Stimulated activated CD8-positive, alpha-beta memory T cell treated with anti-CD3 and anti-CD28 coated beads, Interleukin-4, amount 100 ng/mL, for 4 hours (primary cell): ENCODE measurements around the gene ENOX1.

ENCODE experiments used
- DNase-seq, 2 donors: peaks; one replicate each; pipeline ENCODE4 v3.0.0-alpha.2; 2020; ENCODE audit warnings: low read depth in 2 of 2, low spot score in 1 of 2

The ENOX1 gene

GRCh38 chr13:43492745-43493144 is 294.0 kb downstream of the ENOX1 start:
- no peak for DNase-seq

GRCh38 chr13:43492311-43492710 is 294.5 kb downstream of the ENOX1 start:
- DNase-seq, result no peak

- no peak for DNase-seq
These were observed 297.5 kb downstream of the ENOX1 start for GRCh38 chr13:43489233-43489632.

- no peak for DNase-seq
These were observed 298.9 kb downstream of the ENOX1 start for GRCh38 chr13:43487885-43488284.

- DNase-seq, result no peak
These were observed 299.3 kb downstream of the ENOX1 start for GRCh38 chr13:43487461-43487860.

GRCh38 chr13:43484432-43485225 is 302.1 kb downstream of the ENOX1 start:
- no peak for DNase-seq

- no peak for DNase-seq
These were observed 302.8 kb downstream of the ENOX1 start for GRCh38 chr13:43483930-43484329.

- DNase-seq, result no peak
These were observed 304.1 kb downstream of the ENOX1 start for GRCh38 chr13:43482641-43483040.

- DNase-seq, result no peak
These were observed 304.7 kb downstream of the ENOX1 start for GRCh38 chr13:43482026-43482425.

GRCh38 chr13:43478902-43479301 is 307.9 kb downstream of the ENOX1 start:
- DNase-seq, result no peak

GRCh38 chr13:43478211-43478610 is 308.6 kb downstream of the ENOX1 start:
- no peak for DNase-seq

- DNase-seq, result no peak
These were observed 311.6 kb downstream of the ENOX1 start for GRCh38 chr13:43475140-43475539.

GRCh38 chr13:43473437-43473836 is 313.3 kb downstream of the ENOX1 start:
- DNase-seq, result no peak

- DNase-seq, result no peak
These were observed 313.8 kb downstream of the ENOX1 start for GRCh38 chr13:43472980-43473379.

- DNase-seq, result no peak
These were observed 314.4 kb downstream of the ENOX1 start for GRCh38 chr13:43472339-43472738.

- DNase-seq, result no peak
These were observed 316.2 kb downstream of the ENOX1 start for GRCh38 chr13:43470610-43471009.

- DNase-seq, result no peak
These were observed 317.0 kb downstream of the ENOX1 start for GRCh38 chr13:43469791-43470190.

GRCh38 chr13:43464578-43465264 is 322.1 kb downstream of the ENOX1 start:
- no peak for DNase-seq

GRCh38 chr13:43448605-43449336 is 338.0 kb downstream of the ENOX1 start:
- DNase-seq, result no peak

- DNase-seq, result no peak
These were observed 340.6 kb downstream of the ENOX1 start for GRCh38 chr13:43446126-43446525.

- DNase-seq, result no peak
These were observed 341.1 kb downstream of the ENOX1 start for GRCh38 chr13:43445668-43446067.

- no peak for DNase-seq
These were observed 342.7 kb downstream of the ENOX1 start for GRCh38 chr13:43444081-43444480.
